Astrocyte of the spinal cord (primary cell): ENCODE data around the gene UNC13A.

Source experiments
- DNase-seq: peaks from one replicate; pipeline ENCODE4 v3.0.0; 2011; ENCODE audit warnings: low read depth, low spot score
- H3K4me3 ChIP-seq: 2 replicates; pipeline ENCODE4 v1.5.1; 2011; ENCODE audit warnings: low read depth, mild to moderate bottlenecking, low read length, moderate library complexity
- CTCF ChIP-seq: IDR thresholded peaks from 2 replicates; pipeline ENCODE4 v1.5.1; 2012; ENCODE audit warnings: low read depth, mild to moderate bottlenecking, low read length, inconsistent platforms
- in situ Hi-C: cut with HindIII; loops from 2 replicates; pipeline ENCODE4 v1.10.0; 2017; ENCODE audit warnings: low sequenced_read_pairs

Gene UNC13A

GRCh38 chr19:17682273-17682672, 5.9 kb downstream of the UNC13A start:
- TF ChIP-seq CTCF, result no peak
- in situ Hi-C loops, result no loop called here
- H3K4me3 ChIP-seq, result no peak overlapping the region
- DNase-seq, result no peak

- in situ Hi-C loops, result no loop called here
- TF ChIP-seq CTCF, result no peak
- H3K4me3 ChIP-seq, result no peak overlapping the region
- DNase-seq, result peak; percentile 13
Observed at GRCh38 chr19:17681505-17682125, 6.5 kb downstream of the UNC13A start.

GRCh38 chr19:17680230-17680722, 7.9 kb downstream of the UNC13A start:
- no peak for TF ChIP-seq CTCF
- peak; percentile 26 for DNase-seq
- H3K4me3 ChIP-seq, result no peak overlapping the region
- in situ Hi-C loops, result no loop called here

GRCh38 chr19:17679526-17680229, 8.5 kb downstream of the UNC13A start:
- DNase-seq, result no peak
- no peak overlapping the region for H3K4me3 ChIP-seq
- in situ Hi-C loops, result no loop called here
- no peak for TF ChIP-seq CTCF

GRCh38 chr19:17678836-17679235, 9.3 kb downstream of the UNC13A start:
- DNase-seq, result no peak
- no peak for TF ChIP-seq CTCF
- H3K4me3 ChIP-seq, result no peak overlapping the region
- in situ Hi-C loops, result no loop called here

- H3K4me3 ChIP-seq, result no peak overlapping the region
- DNase-seq, result no peak
- TF ChIP-seq CTCF, result peak; percentile 17
- in situ Hi-C loops, result no loop called here
Observed at GRCh38 chr19:17677002-17677401, 11.2 kb downstream of the UNC13A start.
